MM.1S (cell line): Measurements from ENCODE around the gene CPLX3.

ENCODE experiments used
- DNase-seq: peaks from one replicate; pipeline ENCODE4 v3.0.0-alpha.2; 2015
- H2AFZ ChIP-seq: fragments of 300-600 bp; sonication (generic); 2 replicates; pipeline ENCODE4 v1.6.0; 2016; ENCODE audit warnings: antibody characterized with exemption, low read length
- H3F3A ChIP-seq: fragments of 300-600 bp; sonication (generic); 2 replicates; pipeline ENCODE4 v1.6.1; 2016; ENCODE audit warnings: mild to moderate bottlenecking, antibody characterized with exemption, low read length, moderate library complexity, mixed read lengths; ENCODE audit not compliant: insufficient read depth
- H3K27ac ChIP-seq: fragments of 300-600 bp; sonication (generic); 2 replicates; pipeline ENCODE4 v1.5.1; 2016; ENCODE audit warnings: mild to moderate bottlenecking, low read length
- H3K27me3 ChIP-seq: fragments of 300-600 bp; sonication (generic); replicated peaks from 2 replicates; pipeline ENCODE4 v1.6.0; 2016; ENCODE audit warnings: low read length; ENCODE audit not compliant: insufficient read depth
- H3K36me3 ChIP-seq: fragments of 300-600 bp; sonication (generic); replicated peaks from 2 replicates; pipeline ENCODE4 v1.6.1; 2016; ENCODE audit warnings: mild to moderate bottlenecking, low read length, mixed read lengths; ENCODE audit not compliant: insufficient read depth
- H3K4me1 ChIP-seq: fragments of 300-600 bp; sonication (generic); 2 replicates; pipeline ENCODE4 v1.6.1; 2016; ENCODE audit warnings: low read length, mixed read lengths
- H3K4me2 ChIP-seq: fragments of 300-600 bp; sonication (generic); 2 replicates; pipeline ENCODE4 v1.6.0; 2016; ENCODE audit warnings: low read depth, low read length
- H3K4me3 ChIP-seq: fragments of 300-600 bp; sonication (generic); 2 replicates; pipeline ENCODE4 v1.5.1; 2016; ENCODE audit warnings: low read length, mixed read lengths
- H3K79me2 ChIP-seq: fragments of 300-600 bp; sonication (generic); 2 replicates; pipeline ENCODE4 v1.6.1; 2016; ENCODE audit warnings: mixed run types, low read length, mixed read lengths
- H3K9ac ChIP-seq: fragments of 300-600 bp; sonication (generic); 2 replicates; pipeline ENCODE4 v1.6.1; 2016; ENCODE audit warnings: low read length, mixed read lengths
- H3K9me2 ChIP-seq: fragments of 300-600 bp; sonication (generic); replicated peaks from 2 replicates; pipeline ENCODE4 v1.6.1; 2016; ENCODE audit warnings: mild to moderate bottlenecking, low read length, mixed read lengths; ENCODE audit not compliant: insufficient read depth
- H3K9me3 ChIP-seq: fragments of 300-600 bp; sonication (generic); replicated peaks from 2 replicates; pipeline ENCODE4 v1.6.1; 2016; ENCODE audit warnings: mild to moderate bottlenecking, low read length, mixed read lengths; ENCODE audit not compliant: insufficient read depth
- H4K20me1 ChIP-seq: fragments of 300-600 bp; sonication (generic); 2 replicates; pipeline ENCODE4 v1.6.1; 2016; ENCODE audit warnings: mild to moderate bottlenecking, low read length, moderate library complexity, mixed read lengths; ENCODE audit not compliant: insufficient read depth
- EZH2 ChIP-seq: fragments of 300-600 bp; sonication (generic); optimal IDR thresholded peaks from 2 replicates; pipeline ENCODE3; 2017; ENCODE audit warnings: low read depth, mild to moderate bottlenecking, antibody characterized with exemption, low read length, mixed read lengths
- EZH2phosphoT487 ChIP-seq: fragments of 300-600 bp; sonication (generic); IDR thresholded peaks from 2 replicates; pipeline ENCODE4 v1.6.1; 2018; ENCODE audit warnings: antibody characterized with exemption, low read length
- TF ChIP-seq, protein P1 (sequence below): fragments of 300-600 bp; sonication (generic); IDR thresholded peaks from 2 replicates; pipeline ENCODE4 v1.5.1; 2016; ENCODE audit warnings: antibody characterized with exemption, low read length, mixed read lengths

Gene CPLX3

DNA sequence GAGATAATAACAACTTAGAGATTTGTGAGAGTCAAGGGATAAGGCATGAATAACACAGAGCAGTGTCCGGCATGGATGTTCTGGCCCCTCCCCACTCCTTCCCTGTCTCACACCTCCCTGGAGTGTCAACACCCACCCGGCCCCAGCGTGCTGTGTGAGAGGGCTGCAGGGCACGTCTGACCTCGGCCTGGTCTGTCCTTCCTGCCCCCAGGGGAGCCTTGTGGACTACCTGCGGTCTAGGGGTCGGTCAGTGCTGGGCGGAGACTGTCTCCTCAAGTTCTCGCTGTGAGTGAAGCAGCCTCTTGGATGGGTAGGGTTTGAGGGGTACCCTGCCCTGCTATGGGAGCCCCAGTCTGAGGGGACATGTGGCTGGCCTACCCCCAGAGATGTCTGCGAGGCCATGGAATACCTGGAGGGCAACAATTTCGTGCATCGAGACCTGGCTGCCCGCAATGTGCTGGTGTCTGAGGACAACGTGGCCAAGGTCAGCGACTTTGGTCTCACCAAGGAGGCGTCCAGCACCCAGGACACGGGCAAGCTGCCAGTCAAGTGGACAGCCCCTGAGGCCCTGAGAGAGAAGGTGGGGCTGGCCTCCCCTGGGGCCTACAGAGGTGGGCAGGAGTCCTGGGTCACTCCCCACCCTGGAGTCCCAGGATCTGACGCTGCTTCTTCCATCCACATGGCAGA lies 25.0 kb upstream of the CPLX3 start:
- TF ChIP-seq, protein P1, sequence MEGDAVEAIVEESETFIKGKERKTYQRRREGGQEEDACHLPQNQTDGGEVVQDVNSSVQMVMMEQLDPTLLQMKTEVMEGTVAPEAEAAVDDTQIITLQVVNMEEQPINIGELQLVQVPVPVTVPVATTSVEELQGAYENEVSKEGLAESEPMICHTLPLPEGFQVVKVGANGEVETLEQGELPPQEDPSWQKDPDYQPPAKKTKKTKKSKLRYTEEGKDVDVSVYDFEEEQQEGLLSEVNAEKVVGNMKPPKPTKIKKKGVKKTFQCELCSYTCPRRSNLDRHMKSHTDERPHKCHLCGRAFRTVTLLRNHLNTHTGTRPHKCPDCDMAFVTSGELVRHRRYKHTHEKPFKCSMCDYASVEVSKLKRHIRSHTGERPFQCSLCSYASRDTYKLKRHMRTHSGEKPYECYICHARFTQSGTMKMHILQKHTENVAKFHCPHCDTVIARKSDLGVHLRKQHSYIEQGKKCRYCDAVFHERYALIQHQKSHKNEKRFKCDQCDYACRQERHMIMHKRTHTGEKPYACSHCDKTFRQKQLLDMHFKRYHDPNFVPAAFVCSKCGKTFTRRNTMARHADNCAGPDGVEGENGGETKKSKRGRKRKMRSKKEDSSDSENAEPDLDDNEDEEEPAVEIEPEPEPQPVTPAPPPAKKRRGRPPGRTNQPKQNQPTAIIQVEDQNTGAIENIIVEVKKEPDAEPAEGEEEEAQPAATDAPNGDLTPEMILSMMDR: no peak
- TF ChIP-seq EZH2: no peak
- no peak for TF ChIP-seq EZH2phosphoT487
- Histone ChIP-seq H3K9me2 (no peaks in the 10 kb centered on the region), H3K9me3 (no peaks in the 10 kb centered on the region), H2AFZ (no peak overlapping the region), H3K9ac (no peak overlapping the region), H3F3A (peaks cover 36% of the 10 kb centered on the region), H3K27me3 (no peaks in the 10 kb centered on the region), H3K36me3 (peaks cover 21% of the 10 kb centered on the region), H3K4me3 (no peak overlapping the region), H3K4me2 (no peak overlapping the region), H3K27ac (no peak overlapping the region), H3K79me2 (peaks cover 51% of the 10 kb centered on the region), H3K4me1 (peaks cover 30% of the 10 kb centered on the region), H4K20me1 (peaks cover 21% of the 10 kb centered on the region; the same call in 1 of the 2 replicates)
- DNase-seq: no peak

DNA sequence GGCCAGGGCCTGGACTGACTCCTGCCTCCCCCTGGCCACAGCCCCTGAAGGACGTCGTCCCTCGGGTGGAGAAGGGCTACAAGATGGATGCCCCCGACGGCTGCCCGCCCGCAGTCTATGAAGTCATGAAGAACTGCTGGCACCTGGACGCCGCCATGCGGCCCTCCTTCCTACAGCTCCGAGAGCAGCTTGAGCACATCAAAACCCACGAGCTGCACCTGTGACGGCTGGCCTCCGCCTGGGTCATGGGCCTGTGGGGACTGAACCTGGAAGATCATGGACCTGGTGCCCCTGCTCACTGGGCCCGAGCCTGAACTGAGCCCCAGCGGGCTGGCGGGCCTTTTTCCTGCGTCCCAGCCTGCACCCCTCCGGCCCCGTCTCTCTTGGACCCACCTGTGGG lies 24.1 kb upstream of the CPLX3 start:
- TF ChIP-seq EZH2phosphoT487 (no peak), EZH2 (no peak)
- TF ChIP-seq, protein P1: no peak

DNA sequence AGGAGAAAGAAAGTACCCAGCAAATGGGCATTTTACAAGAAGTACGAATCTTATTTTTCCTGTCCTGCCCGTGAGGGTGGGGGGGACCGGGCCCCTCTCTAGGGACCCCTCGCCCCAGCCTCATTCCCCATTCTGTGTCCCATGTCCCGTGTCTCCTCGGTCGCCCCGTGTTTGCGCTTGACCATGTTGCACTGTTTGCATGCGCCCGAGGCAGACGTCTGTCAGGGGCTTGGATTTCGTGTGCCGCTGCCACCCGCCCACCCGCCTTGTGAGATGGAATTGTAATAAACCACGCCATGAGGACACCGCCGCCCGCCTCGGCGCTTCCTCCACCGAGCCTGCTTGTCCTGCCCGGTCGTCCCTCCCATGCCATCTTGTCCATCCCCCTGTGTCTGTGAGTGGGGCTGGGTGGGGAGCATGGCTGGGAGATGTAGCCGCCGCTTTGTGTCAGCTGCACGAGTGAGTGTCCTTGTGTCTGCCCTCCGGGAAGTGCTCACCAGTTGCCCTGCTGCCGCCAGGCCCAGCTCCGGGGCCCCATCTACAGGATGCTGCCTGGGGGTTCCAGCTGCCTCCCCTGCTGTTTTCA lies 23.5 kb upstream of the CPLX3 start:
- peaks cover 15% of the 10 kb centered on the region; the same call in 1 of the 2 replicates for H4K20me1 ChIP-seq
- no peak overlapping the region for H3K4me2 ChIP-seq
- no peaks in the 10 kb centered on the region for H3K9me2 ChIP-seq
- H3F3A ChIP-seq: peaks cover 31% of the 10 kb centered on the region
- peaks cover 21% of the 10 kb centered on the region for H3K4me1 ChIP-seq
- no peaks in the 10 kb centered on the region for H3K9me3 ChIP-seq
- H2AFZ ChIP-seq: no peak overlapping the region
- TF ChIP-seq EZH2phosphoT487 (no peak), EZH2 (no peak)
- TF ChIP-seq, protein P1: no peak
- H3K9ac ChIP-seq: no peak overlapping the region
- no peaks in the 10 kb centered on the region for H3K27me3 ChIP-seq
- H3K36me3 ChIP-seq: peaks cover 21% of the 10 kb centered on the region
- H3K27ac ChIP-seq: no peak overlapping the region
- no peak for DNase-seq
- H3K79me2 ChIP-seq: peaks cover 36% of the 10 kb centered on the region
- no peak overlapping the region for H3K4me3 ChIP-seq

More for the DNA sequence above, 24.1 kb upstream of the CPLX3 start:
- H4K20me1 ChIP-seq: peaks cover 21% of the 10 kb centered on the region; the same call in 1 of the 2 replicates
- H3K9ac ChIP-seq: no peak overlapping the region
- H3K9me3 ChIP-seq: no peaks in the 10 kb centered on the region
- H3K27me3 ChIP-seq: no peaks in the 10 kb centered on the region
- H3K4me1 ChIP-seq: peaks cover 28% of the 10 kb centered on the region
- H2AFZ ChIP-seq: no peak overlapping the region
- H3K27ac ChIP-seq: no peak overlapping the region
- H3K4me3 ChIP-seq: no peak overlapping the region
- H3F3A ChIP-seq: peaks cover 33% of the 10 kb centered on the region
- H3K4me2 ChIP-seq: no peak overlapping the region
- DNase-seq: no peak
- peaks cover 21% of the 10 kb centered on the region for H3K36me3 ChIP-seq
- H3K9me2 ChIP-seq: no peaks in the 10 kb centered on the region
- peaks cover 42% of the 10 kb centered on the region for H3K79me2 ChIP-seq
